Right lobe of liver (tissue), 4 donors: ENCODE results near the gene ADAMTSL2.

Experiments used
- POLR2A ChIP-seq: fragments of 450-650 bp; IDR thresholded peaks from one replicate; pipeline ENCODE4 v1.6.1; 2017; ENCODE audit warnings: antibody characterized with exemption, mild to moderate bottlenecking
- TF ChIP-seq, protein P1 (sequence below), 4 donors: fragments of 200-600 bp in 3 of 4; fragments of 450-650 bp in 1 of 4; IDR thresholded peaks; one replicate each; pipeline versions ENCODE4 v1.5.1 to v1.8.0; 2016 to 2022; ENCODE audit warnings: antibody characterized with exemption in 4 of 4, mild to moderate bottlenecking in 2 of 4
- donor health status: DM: no; HTN: no; CAD: no.
- donor health status: DM: no; HTN: no; CAD: no.
- donor health status: DM: no; HTN: yes; CAD: no.

DNA sequence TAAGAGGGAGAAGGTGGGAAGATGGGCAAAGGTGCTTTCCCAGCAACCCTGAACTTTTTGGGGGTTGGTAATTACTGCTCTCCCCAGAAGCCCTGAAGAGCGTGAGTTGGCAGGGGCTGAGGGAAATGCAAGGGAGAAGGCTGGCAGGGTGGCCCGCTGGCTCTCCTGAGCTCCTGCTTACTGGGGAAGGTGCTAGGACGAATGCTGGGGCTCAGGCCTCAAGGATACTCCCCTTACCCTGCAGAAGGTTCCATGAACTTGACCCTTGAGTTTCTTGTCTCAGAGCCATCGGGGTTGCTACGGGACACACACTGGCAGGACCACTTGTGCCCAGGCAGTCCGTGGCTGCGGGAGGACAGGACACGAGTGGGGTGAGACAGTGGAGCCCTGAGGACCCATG, 73.5 kb downstream of the ADAMTSL2 start:
- TF ChIP-seq, protein P1, sequence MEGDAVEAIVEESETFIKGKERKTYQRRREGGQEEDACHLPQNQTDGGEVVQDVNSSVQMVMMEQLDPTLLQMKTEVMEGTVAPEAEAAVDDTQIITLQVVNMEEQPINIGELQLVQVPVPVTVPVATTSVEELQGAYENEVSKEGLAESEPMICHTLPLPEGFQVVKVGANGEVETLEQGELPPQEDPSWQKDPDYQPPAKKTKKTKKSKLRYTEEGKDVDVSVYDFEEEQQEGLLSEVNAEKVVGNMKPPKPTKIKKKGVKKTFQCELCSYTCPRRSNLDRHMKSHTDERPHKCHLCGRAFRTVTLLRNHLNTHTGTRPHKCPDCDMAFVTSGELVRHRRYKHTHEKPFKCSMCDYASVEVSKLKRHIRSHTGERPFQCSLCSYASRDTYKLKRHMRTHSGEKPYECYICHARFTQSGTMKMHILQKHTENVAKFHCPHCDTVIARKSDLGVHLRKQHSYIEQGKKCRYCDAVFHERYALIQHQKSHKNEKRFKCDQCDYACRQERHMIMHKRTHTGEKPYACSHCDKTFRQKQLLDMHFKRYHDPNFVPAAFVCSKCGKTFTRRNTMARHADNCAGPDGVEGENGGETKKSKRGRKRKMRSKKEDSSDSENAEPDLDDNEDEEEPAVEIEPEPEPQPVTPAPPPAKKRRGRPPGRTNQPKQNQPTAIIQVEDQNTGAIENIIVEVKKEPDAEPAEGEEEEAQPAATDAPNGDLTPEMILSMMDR (IDR thresholded peaks at IDR 0.05): no peak
- no peak for TF ChIP-seq POLR2A
